BJ (cell line): ENCODE data around the gene AMN. TPM values are rescaled to one million over a fixed set of nuclear protein-coding genes. Genes with fewer than 3 reads are reported as not detected.

Experiments
- CTCF ChIA-PET: fragments of 350-600 bp; formaldehyde crosslinking; extraction: SDS; loops from one replicate; lab custom pipeline; 2021; ENCODE audit warnings: antibody characterized with exemption, inconsistent platforms; lab: Yijun Ruan, JAX
- POLR2A ChIA-PET: fragments of 300-600 bp; sonication (Branson Sonifier 250); formaldehyde crosslinking; extraction: SDS; loops from one replicate; lab custom pipeline; 2021; ENCODE audit warnings: antibody characterized with exemption; lab: Charles Lee
- DNase-seq: peaks from one replicate; pipeline ENCODE4 v3.0.0-alpha.2; 2011; ENCODE audit warnings: low read depth
- H3K27me3 ChIP-seq: 2 replicates; pipeline ENCODE4 v1.6.0; 2011; ENCODE audit warnings: low read length; ENCODE audit not compliant: control insufficient read depth, insufficient read depth
- H3K36me3 ChIP-seq: 2 replicates; pipeline ENCODE4 v1.5.1; 2011; ENCODE audit warnings: low read length; ENCODE audit not compliant: control insufficient read depth, insufficient read depth
- H3K4me3 ChIP-seq: 2 replicates; pipeline ENCODE4 v1.5.1; 2011; ENCODE audit warnings: low read depth, mild to moderate bottlenecking, control low read depth, low read length
- CTCF ChIP-seq: IDR thresholded peaks from 2 replicates; pipeline ENCODE4 v1.5.1; 2011; ENCODE audit warnings: low read depth, mild to moderate bottlenecking, control low read depth, inconsistent platforms, low read length, moderate library complexity; ENCODE audit not compliant: insufficient read depth
- polyA plus RNA-seq: library from polyadenylated mRNA; depleted of rRNA; stranded (reverse); fragments of >200 nt; gene quantifications from 2 replicates; pipeline ENCODE4 v1.2.3, GENCODE V29; 2011

The AMN gene
- polyA plus RNA-seq, 1 experiment, result 0.17 TPM

DNA sequence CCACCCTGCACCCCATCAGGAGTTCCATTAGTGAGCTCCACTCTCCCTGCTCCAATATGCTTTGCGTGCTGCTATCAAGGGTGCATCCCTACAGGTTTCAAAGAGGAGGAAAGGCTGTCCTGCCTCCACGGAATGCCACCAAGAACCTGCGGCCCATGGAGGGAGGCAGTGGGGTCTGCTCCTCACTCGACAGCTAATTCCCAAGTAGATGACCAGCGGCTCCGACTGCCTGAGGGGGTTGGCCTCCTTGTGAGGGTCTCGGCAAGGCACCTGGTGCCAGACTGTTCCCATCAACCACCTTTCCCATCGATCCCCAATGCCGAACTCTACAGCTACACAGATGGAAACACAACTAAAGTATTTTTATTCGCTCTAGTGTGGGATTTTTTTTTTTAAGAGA, 36.0 kb downstream of the AMN start:
- Histone ChIP-seq H3K36me3 (peaks cover 26% of the 10 kb centered on the region), H3K27me3 (no peaks in the 10 kb centered on the region), H3K4me3 (no peak overlapping the region)
- no peak for TF ChIP-seq CTCF
- ChIA-PET CTCF (interaction anchor here (0.6 to 0.8 kb wide), 2 partner anchors 18 to 46 kb away, joined by 3 read pairs; no protein-coding TSS in a partner anchor), POLR2A (no interaction called here)
- DNase-seq, result no peak

- Histone ChIP-seq H3K4me3 (no peak overlapping the region), H3K36me3 (peaks cover 31% of the 10 kb centered on the region), H3K27me3 (no peaks in the 10 kb centered on the region)
- ChIA-PET POLR2A (no interaction called here), CTCF (no interaction called here)
- no peak for TF ChIP-seq CTCF
- no peak for DNase-seq
Measured at GRCh38 chr14:102962111-102962627, 39.7 kb downstream of the AMN start.

DNA sequence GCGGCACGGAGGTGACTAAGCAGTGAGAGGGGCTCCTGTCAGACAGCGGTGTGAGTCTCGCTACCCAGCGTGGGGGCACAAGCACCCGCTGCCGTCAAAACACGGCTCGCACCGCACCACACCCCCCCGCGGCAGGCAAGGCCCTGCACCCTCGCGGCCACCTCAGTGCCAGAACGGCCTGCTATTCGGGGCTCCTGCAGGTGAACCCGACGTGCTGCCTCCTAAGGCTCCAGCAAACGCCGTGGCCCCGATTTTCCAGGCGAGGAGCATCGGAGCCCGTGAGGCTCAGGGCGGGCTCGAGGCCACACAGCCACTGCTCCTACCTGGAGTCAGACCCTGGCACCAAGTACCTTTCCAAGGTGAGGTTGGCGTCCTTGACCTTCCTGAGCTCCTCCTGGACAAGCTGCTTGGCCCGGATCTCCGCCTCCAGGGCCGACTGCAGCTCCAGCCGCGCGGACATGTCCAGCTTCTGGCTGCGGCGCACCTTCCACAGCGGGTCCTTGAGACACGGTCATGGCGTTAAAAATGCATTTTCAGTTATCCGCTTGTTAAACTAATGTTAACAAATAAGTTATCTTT, 41.8 kb downstream of the AMN start:
- Histone ChIP-seq H3K27me3 (no peaks in the 10 kb centered on the region), H3K36me3 (peaks cover 35% of the 10 kb centered on the region), H3K4me3 (no peak overlapping the region)
- DNase-seq, result no peak
- CTCF ChIA-PET, result interaction anchor here (0.6 kb wide), 2 partner anchors 11 to 15 kb away, joined by 3 read pairs; no protein-coding TSS in a partner anchor
- POLR2A ChIA-PET, result no interaction called here
- TF ChIP-seq CTCF, result no peak

DNA sequence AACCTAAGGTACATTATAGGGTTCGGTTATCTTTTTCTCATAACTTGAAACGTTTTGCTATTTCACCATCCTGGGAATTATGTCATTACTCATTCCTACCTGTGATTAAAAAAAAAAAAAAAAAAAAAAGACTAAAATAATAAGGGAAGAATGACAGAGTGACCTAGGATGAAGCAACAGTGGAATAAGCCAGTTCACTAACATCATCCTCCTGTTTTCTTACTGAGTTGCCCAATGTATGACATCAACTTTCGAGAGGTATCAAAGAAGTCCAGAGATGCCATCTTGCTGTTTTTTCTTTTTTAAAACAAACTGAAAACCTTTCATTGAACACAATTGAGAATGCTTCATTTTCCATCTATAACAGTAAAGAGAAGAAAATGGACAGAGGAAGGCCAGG, 42.8 kb downstream of the AMN start:
- Histone ChIP-seq H3K27me3 (no peaks in the 10 kb centered on the region), H3K36me3 (peaks cover 44% of the 10 kb centered on the region), H3K4me3 (no peak overlapping the region)
- no peak for TF ChIP-seq CTCF
- CTCF ChIA-PET, result no interaction called here
- DNase-seq, result no peak
- POLR2A ChIA-PET, result no interaction called here

DNA sequence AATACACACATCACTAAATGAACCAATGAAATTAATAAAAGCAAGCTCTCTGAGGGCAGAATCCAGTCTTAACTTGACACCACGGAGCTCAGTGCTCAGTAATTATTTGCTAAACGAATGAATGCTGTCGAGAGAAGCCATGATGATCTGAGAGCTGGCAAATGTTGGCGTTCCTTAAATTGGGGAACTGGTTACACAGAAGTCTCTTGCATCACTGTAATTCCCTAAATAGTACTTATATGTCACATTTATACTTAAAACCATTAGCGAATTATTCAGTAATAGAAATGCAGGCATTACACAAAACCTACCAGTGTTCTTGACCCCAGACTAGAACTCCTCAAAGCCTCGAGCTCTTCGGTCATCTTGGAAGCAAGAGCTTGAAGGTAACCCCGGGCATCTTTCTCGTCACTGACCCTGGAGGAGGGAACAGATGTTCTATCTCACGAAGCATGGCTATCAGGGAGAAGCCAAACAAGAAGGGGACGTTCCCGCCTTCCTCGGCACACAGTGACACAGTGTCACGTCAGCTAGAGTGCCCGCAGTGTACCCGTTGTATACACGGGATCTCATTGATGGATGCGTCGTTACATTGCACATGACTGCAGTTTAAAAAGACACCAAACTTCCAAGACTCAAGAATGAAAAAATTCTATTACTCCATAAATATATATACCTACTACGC, 43.6 kb downstream of the AMN start:
- no peaks in the 10 kb centered on the region for H3K27me3 ChIP-seq
- no peak for DNase-seq
- H3K36me3 ChIP-seq, result peaks cover 44% of the 10 kb centered on the region
- no peak for TF ChIP-seq CTCF
- H3K4me3 ChIP-seq, result no peak overlapping the region
- CTCF ChIA-PET, result no interaction called here
- POLR2A ChIA-PET, result no interaction called here
